Stimulated activated CD8-positive, alpha-beta memory T cell treated with anti-CD3 and anti-CD28 coated beads, Interleukin-15, amount 100 ng/mL, for 4 hours (primary cell): ENCODE results near the gene MKLN1.
A peak's percentile ranks its signal among the peaks of the same experiment; 100 is the strongest.

ENCODE experiments used
- DNase-seq, 2 donors: peaks; one replicate each; pipeline ENCODE4 v3.0.0-alpha.2; 2020; ENCODE audit warnings: low read depth in 2 of 2

The MKLN1 gene

GRCh38 chr7:131466735-131467365, 139.2 kb downstream of the MKLN1 start:
- no peak for DNase-seq

- DNase-seq, result no peak
Observed at GRCh38 chr7:131467788-131468187, 140.1 kb downstream of the MKLN1 start.

- no peak for DNase-seq
Observed at GRCh38 chr7:131471250-131472004, 143.8 kb downstream of the MKLN1 start.

- no peak for DNase-seq
Observed at GRCh38 chr7:131476740-131477139, 149.1 kb downstream of the MKLN1 start.

- no peak for DNase-seq
Observed at GRCh38 chr7:131480384-131481315, 153.0 kb downstream of the MKLN1 start.

- DNase-seq, result no peak
Observed at GRCh38 chr7:131482800-131483199, 155.1 kb downstream of the MKLN1 start.

GRCh38 chr7:131483586-131483985, 155.9 kb downstream of the MKLN1 start:
- no peak for DNase-seq

GRCh38 chr7:131486346-131486745, 158.7 kb downstream of the MKLN1 start:
- no peak for DNase-seq

- DNase-seq, result no peak
Observed at GRCh38 chr7:131487217-131487616, 159.5 kb downstream of the MKLN1 start.

- no peak for DNase-seq
Observed at GRCh38 chr7:131488361-131488760, 160.7 kb downstream of the MKLN1 start.

GRCh38 chr7:131489196-131489595, 161.5 kb downstream of the MKLN1 start:
- no peak for DNase-seq

- DNase-seq, result no peak
Observed at GRCh38 chr7:131489881-131490280, 162.2 kb downstream of the MKLN1 start.

GRCh38 chr7:131493081-131493480, 165.4 kb downstream of the MKLN1 start:
- DNase-seq, result no peak

- DNase-seq, result no peak
Observed at GRCh38 chr7:131493581-131493980, 165.9 kb downstream of the MKLN1 start.

GRCh38 chr7:131494182-131494581, 166.5 kb downstream of the MKLN1 start:
- no peak for DNase-seq

- DNase-seq, result no peak
Observed at GRCh38 chr7:131495669-131496498, 168.2 kb downstream of the MKLN1 start.

GRCh38 chr7:131497454-131497853, 169.8 kb downstream of the MKLN1 start:
- no peak for DNase-seq

- no peak for DNase-seq
Observed at GRCh38 chr7:131498237-131498885, 170.7 kb downstream of the MKLN1 start.

- DNase-seq, result no peak
Observed at GRCh38 chr7:131499801-131500200, 172.1 kb downstream of the MKLN1 start.

GRCh38 chr7:131500357-131500756, 172.7 kb downstream of the MKLN1 start:
- DNase-seq, result no peak

- DNase-seq, result peak in 1 of 2 donors; percentile 25
Observed at GRCh38 chr7:131501422-131501821, 173.7 kb downstream of the MKLN1 start.
